SK-N-SH treated with all-trans-retinoic acid at 6 μM for 48 hours (cell line): ENCODE measurements around the gene TNS2.

Experiments used
- ATAC-seq: fragments of 200-7000 bp; cut with Tn5 transposase; 3 replicates; pipeline ENCODE4 v1.9.1; 2020; ENCODE audit warnings: mild to moderate bottlenecking, moderate library complexity
- ARNTL ChIP-seq: fragments of 450-650 bp; formaldehyde crosslinking; IDR thresholded peaks from 2 replicates; pipeline ENCODE4 v1.5.0; 2020; ENCODE audit warnings: low read depth, mild to moderate bottlenecking, moderate library complexity, borderline replicate concordance
- BACH2 ChIP-seq: fragments of 250-450 bp; sonication (Bioruptor Pico); IDR thresholded peaks from 2 replicates; pipeline ENCODE4 v1.9.0; 2021; ENCODE audit warnings: mild to moderate bottlenecking, borderline replicate concordance
- CSDC2 ChIP-seq: fragments of 250-450 bp; sonication (Bioruptor Pico); IDR thresholded peaks from 2 replicates; pipeline ENCODE4 v1.5.0; 2020; ENCODE audit warnings: mild to moderate bottlenecking, moderate library complexity
- ESRRG ChIP-seq: fragments of 250-450 bp; sonication (Bioruptor Pico); IDR thresholded peaks from 2 replicates; pipeline ENCODE4 v1.6.1; 2021; ENCODE audit warnings: mild to moderate bottlenecking
- GLIS3 ChIP-seq: fragments of 250-450 bp; sonication (Bioruptor Pico); IDR thresholded peaks from 2 replicates; pipeline ENCODE4 v1.5.0; 2020; ENCODE audit warnings: mild to moderate bottlenecking, moderate library complexity
- OSR1 ChIP-seq: fragments of 250-450 bp; sonication (Bioruptor Pico); IDR thresholded peaks from 2 replicates; pipeline ENCODE4 v1.8.0; 2022; ENCODE audit warnings: moderate library complexity, mild to moderate bottlenecking, inconsistent platforms
- PPARA ChIP-seq: fragments of 250-450 bp; sonication (Bioruptor Pico); IDR thresholded peaks from 2 replicates; pipeline ENCODE4 v1.5.0; 2020; ENCODE audit warnings: mild to moderate bottlenecking, borderline replicate concordance
- RARB ChIP-seq: fragments of 250-450 bp; sonication (Bioruptor Pico); IDR thresholded peaks from 2 replicates; pipeline ENCODE4 v1.8.0; 2021; ENCODE audit warnings: mild to moderate bottlenecking, moderate library complexity
- SNAI2 ChIP-seq: fragments of 250-450 bp; sonication (Bioruptor Pico); IDR thresholded peaks from 2 replicates; pipeline ENCODE4 v1.5.0; 2020; ENCODE audit warnings: mild to moderate bottlenecking, moderate library complexity
- TCF4 ChIP-seq: fragments of 250-450 bp; sonication (Bioruptor Pico); IDR thresholded peaks from 2 replicates; pipeline ENCODE4 v1.8.0; 2021; ENCODE audit warnings: mild to moderate bottlenecking, moderate library complexity, borderline replicate concordance
- TOX ChIP-seq: fragments of 250-450 bp; sonication (Bioruptor Pico); IDR thresholded peaks from 2 replicates; pipeline ENCODE4 v1.8.0; 2021; ENCODE audit warnings: mild to moderate bottlenecking, moderate library complexity, borderline replicate concordance
- ZFP3 ChIP-seq: fragments of 250-450 bp; sonication (Bioruptor Pico); IDR thresholded peaks from 2 replicates; pipeline ENCODE4 v1.5.0; 2020; ENCODE audit warnings: mild to moderate bottlenecking, moderate library complexity
- ZNF565 ChIP-seq: fragments of 450-650 bp; formaldehyde crosslinking; conservative IDR thresholded peaks from 2 replicates; pipeline ENCODE4 v1.5.0; 2020; ENCODE audit warnings: low read depth, mild to moderate bottlenecking, moderate library complexity
- ZNF70 ChIP-seq: fragments of 450-650 bp; formaldehyde crosslinking; IDR thresholded peaks from 2 replicates; pipeline ENCODE4 v1.5.0; 2020; ENCODE audit warnings: mild to moderate bottlenecking, moderate library complexity
- ZNF8 ChIP-seq: fragments of 450-650 bp; formaldehyde crosslinking; IDR thresholded peaks from 2 replicates; pipeline ENCODE4 v1.5.0; 2020; ENCODE audit warnings: mild to moderate bottlenecking, moderate library complexity
- TF ChIP-seq, protein P1 (sequence below): fragments of 250-450 bp; sonication (Bioruptor Pico); IDR thresholded peaks from 2 replicates; pipeline ENCODE4 v1.8.0; 2020; ENCODE audit warnings: mild to moderate bottlenecking, moderate library complexity, borderline replicate concordance
- TF ChIP-seq, protein P2 (sequence below): fragments of 250-450 bp; sonication (Bioruptor Pico); IDR thresholded peaks from 2 replicates; pipeline ENCODE4 v1.5.0; 2020; ENCODE audit warnings: mild to moderate bottlenecking, moderate library complexity
- TF ChIP-seq, protein P3 (sequence below): fragments of 250-450 bp; sonication (Bioruptor Pico); IDR thresholded peaks from 2 replicates; pipeline ENCODE4 v1.8.0; 2021; ENCODE audit warnings: low read depth, mild to moderate bottlenecking, moderate library complexity, borderline replicate concordance
- TF ChIP-seq, protein P4 (sequence below): fragments of 250-450 bp; sonication (Bioruptor Pico); IDR thresholded peaks from 2 replicates; pipeline ENCODE4 v1.5.1; 2020; ENCODE audit warnings: low read depth, mild to moderate bottlenecking, moderate library complexity
- TF ChIP-seq, protein P5 (sequence below): fragments of 250-450 bp; sonication (Bioruptor Pico); IDR thresholded peaks from 2 replicates; pipeline ENCODE4 v1.5.1; 2021; ENCODE audit warnings: mild to moderate bottlenecking, moderate library complexity

The TNS2 gene

DNA sequence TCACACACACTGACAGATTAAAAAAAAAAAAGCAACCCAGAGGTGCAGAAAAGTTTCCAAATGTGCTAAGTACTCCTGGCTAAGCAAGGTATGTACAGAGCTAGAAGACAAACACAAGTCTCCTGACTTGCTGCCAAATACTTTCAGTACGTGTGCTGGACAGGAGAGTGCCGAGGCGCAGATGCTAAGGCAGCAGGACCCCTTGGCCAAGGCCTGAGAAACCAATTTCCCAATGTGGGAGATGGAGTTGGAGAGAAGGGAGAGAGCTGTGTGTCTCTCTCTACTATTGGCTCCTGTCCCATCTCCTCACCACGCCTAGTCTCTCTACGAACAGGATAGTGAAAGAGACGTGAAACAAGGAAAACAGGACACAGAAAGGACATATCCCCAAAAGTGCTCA, 24.0 kb downstream of the TNS2 start:
- ATAC-seq = no peak
- no peak for TF ChIP-seq RARB
- TF ChIP-seq, protein P1, sequence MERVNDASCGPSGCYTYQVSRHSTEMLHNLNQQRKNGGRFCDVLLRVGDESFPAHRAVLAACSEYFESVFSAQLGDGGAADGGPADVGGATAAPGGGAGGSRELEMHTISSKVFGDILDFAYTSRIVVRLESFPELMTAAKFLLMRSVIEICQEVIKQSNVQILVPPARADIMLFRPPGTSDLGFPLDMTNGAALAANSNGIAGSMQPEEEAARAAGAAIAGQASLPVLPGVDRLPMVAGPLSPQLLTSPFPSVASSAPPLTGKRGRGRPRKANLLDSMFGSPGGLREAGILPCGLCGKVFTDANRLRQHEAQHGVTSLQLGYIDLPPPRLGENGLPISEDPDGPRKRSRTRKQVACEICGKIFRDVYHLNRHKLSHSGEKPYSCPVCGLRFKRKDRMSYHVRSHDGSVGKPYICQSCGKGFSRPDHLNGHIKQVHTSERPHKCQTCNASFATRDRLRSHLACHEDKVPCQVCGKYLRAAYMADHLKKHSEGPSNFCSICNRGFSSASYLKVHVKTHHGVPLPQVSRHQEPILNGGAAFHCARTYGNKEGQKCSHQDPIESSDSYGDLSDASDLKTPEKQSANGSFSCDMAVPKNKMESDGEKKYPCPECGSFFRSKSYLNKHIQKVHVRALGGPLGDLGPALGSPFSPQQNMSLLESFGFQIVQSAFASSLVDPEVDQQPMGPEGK (CRISPR knock-in tag) = no peak
- TF ChIP-seq ZNF8 (CRISPR knock-in tag) = no peak
- no peak for TF ChIP-seq ZNF565 (CRISPR knock-in tag)
- TF ChIP-seq, protein P2, sequence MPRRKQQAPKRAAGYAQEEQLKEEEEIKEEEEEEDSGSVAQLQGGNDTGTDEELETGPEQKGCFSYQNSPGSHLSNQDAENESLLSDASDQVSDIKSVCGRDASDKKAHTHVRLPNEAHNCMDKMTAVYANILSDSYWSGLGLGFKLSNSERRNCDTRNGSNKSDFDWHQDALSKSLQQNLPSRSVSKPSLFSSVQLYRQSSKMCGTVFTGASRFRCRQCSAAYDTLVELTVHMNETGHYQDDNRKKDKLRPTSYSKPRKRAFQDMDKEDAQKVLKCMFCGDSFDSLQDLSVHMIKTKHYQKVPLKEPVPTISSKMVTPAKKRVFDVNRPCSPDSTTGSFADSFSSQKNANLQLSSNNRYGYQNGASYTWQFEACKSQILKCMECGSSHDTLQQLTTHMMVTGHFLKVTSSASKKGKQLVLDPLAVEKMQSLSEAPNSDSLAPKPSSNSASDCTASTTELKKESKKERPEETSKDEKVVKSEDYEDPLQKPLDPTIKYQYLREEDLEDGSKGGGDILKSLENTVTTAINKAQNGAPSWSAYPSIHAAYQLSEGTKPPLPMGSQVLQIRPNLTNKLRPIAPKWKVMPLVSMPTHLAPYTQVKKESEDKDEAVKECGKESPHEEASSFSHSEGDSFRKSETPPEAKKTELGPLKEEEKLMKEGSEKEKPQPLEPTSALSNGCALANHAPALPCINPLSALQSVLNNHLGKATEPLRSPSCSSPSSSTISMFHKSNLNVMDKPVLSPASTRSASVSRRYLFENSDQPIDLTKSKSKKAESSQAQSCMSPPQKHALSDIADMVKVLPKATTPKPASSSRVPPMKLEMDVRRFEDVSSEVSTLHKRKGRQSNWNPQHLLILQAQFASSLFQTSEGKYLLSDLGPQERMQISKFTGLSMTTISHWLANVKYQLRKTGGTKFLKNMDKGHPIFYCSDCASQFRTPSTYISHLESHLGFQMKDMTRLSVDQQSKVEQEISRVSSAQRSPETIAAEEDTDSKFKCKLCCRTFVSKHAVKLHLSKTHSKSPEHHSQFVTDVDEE (CRISPR knock-in tag) = no peak
- no peak for TF ChIP-seq ESRRG (CRISPR knock-in tag)
- TF ChIP-seq CSDC2 (CRISPR knock-in tag) = no peak
- TF ChIP-seq BACH2 (CRISPR knock-in tag) = no peak
- TF ChIP-seq GLIS3 (CRISPR knock-in tag) = no peak
- TF ChIP-seq, protein P3, sequence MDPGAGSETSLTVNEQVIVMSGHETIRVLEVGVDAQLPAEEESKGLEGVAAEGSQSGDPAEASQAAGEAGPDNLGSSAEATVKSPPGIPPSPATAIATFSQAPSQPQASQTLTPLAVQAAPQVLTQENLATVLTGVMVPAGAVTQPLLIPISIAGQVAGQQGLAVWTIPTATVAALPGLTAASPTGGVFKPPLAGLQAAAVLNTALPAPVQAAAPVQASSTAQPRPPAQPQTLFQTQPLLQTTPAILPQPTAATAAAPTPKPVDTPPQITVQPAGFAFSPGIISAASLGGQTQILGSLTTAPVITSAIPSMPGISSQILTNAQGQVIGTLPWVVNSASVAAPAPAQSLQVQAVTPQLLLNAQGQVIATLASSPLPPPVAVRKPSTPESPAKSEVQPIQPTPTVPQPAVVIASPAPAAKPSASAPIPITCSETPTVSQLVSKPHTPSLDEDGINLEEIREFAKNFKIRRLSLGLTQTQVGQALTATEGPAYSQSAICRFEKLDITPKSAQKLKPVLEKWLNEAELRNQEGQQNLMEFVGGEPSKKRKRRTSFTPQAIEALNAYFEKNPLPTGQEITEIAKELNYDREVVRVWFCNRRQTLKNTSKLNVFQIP = no peak
- TF ChIP-seq, protein P4, sequence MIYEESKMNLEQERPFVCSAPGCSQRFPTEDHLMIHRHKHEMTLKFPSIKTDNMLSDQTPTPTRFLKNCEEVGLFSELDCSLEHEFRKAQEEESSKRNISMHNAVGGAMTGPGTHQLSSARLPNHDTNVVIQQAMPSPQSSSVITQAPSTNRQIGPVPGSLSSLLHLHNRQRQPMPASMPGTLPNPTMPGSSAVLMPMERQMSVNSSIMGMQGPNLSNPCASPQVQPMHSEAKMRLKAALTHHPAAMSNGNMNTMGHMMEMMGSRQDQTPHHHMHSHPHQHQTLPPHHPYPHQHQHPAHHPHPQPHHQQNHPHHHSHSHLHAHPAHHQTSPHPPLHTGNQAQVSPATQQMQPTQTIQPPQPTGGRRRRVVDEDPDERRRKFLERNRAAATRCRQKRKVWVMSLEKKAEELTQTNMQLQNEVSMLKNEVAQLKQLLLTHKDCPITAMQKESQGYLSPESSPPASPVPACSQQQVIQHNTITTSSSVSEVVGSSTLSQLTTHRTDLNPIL = no peak
- TF ChIP-seq OSR1 (CRISPR knock-in tag) = no peak
- no peak for TF ChIP-seq ZFP3 (CRISPR knock-in tag)

DNA sequence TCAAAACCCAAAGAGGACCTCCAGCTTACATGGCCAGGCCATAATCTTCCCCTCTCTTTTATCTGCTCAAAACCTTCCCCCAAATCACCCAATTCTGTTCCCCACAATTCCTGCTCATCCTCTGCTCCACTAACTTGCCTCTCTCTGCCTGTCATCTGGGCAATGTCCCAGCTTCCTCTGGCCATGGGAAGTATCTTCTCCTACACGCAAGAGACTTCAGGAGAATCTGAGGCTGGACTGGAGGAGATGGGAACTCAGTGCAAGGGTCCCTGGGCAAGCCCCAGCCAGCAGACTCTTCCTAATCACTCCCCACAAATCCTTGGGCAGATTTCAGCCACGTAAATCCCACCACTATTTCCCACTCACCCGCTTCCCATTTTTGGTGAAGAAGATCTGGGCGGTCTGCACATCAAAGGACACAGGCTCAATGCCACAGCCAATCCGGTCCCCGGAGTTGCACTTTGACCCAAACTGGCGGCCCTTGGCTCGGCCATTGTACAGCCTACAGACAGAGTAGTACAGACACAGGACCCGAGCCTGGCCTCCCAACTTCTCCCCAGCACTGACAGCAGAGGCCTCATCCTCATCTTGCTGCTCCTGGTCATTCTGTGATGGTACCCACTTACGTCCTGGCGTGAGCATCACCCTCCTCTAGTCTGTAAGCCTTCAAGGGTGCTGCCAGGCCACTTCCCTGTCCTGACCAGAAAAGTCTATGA, 24.6 kb downstream of the TNS2 start:
- no peak for ATAC-seq
- TF ChIP-seq TCF4 (CRISPR knock-in tag) (no peak), PPARA (CRISPR knock-in tag) (no peak), RARB (no peak), ZNF8 (CRISPR knock-in tag) (no peak), TOX (CRISPR knock-in tag) (no peak), SNAI2 (CRISPR knock-in tag) (no peak), ESRRG (CRISPR knock-in tag) (no peak), ZNF70 (CRISPR knock-in tag) (no peak), GLIS3 (CRISPR knock-in tag) (no peak), ARNTL (CRISPR knock-in tag) (no peak), OSR1 (CRISPR knock-in tag) (no peak)
- TF ChIP-seq, protein P5, sequence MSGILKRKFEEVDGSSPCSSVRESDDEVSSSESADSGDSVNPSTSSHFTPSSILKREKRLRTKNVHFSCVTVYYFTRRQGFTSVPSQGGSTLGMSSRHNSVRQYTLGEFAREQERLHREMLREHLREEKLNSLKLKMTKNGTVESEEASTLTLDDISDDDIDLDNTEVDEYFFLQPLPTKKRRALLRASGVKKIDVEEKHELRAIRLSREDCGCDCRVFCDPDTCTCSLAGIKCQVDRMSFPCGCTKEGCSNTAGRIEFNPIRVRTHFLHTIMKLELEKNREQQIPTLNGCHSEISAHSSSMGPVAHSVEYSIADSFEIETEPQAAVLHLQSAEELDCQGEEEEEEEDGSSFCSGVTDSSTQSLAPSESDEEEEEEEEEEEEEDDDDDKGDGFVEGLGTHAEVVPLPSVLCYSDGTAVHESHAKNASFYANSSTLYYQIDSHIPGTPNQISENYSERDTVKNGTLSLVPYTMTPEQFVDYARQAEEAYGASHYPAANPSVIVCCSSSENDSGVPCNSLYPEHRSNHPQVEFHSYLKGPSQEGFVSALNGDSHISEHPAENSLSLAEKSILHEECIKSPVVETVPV (CRISPR knock-in tag) = no peak
- TF ChIP-seq, protein P4 = no peak
- TF ChIP-seq, protein P1 (CRISPR knock-in tag) = no peak
